ENCODE measurements around the gene TRIM54. TPM values are rescaled to one million over a fixed set of nuclear protein-coding genes. Genes with fewer than 3 reads are reported as not detected.
"Not testable (repeated sequence)": the region's sequence is repeated elsewhere in the genome, so short reads cannot be mapped to it uniquely, and the experiment has no call there.

TRIM54 gene
- total and polyA plus RNA-seq, 4 experiments from 2014 or later: 0.17 TPM; not detected in 3

DNA sequence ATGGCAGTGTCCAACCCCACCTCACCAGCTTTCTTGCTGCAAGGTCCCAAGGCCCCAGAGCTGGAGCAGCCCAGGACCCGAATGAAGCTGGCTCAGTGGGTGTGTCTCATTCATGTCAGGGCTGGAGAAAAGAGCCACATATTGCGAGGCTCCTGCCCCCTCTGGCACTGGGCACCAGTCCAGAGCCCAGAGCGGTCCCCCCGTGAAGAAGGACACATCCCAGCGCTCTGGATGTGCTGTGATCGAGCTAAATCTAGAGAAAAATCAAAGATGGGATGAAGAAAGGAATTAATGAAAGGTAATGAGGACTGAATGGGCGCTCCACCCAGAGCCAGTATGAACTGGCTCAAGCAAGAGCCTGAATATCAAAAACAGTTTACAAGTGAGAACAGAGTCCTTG is 53.9 kb downstream of the TRIM54 start:
- no peaks in the 10 kb centered on the region for H3K4me1 Mint-ChIP-seq
- peak overlapping the region in 1 of 7 donors; percentile 59 for H3K27ac Mint-ChIP-seq
- Histone ChIP-seq H3K36me3 (ENCODE audit: insufficient read depth, low read length) (peaks cover 45% of the 10 kb centered on the region), H3K4me3 (ENCODE audit: low read length in 2 of 2) (no peak overlapping the region), H3K9me3 (ENCODE audit: control insufficient read depth in 1 of 2, low read length in 2 of 2) (no peaks in the 10 kb centered on the region), H3K27ac (ENCODE audit: low read depth, low read length) (no peak overlapping the region), H3K27me3 (ENCODE audit: insufficient read depth, low read length) (no peaks in the 10 kb centered on the region), H3K4me1 (ENCODE audit: insufficient read depth, low read length) (no peaks in the 10 kb centered on the region)
- intact Hi-C loops (cut with micrococcal nuclease): no loop called here
- POLR2A ChIA-PET (ENCODE audit: partially characterized antibody): interaction anchor here (1.2 kb wide), 1 partner anchor 13 kb away, joined by 3 read pairs; no protein-coding TSS in a partner anchor
- no peak for DNase-seq
- H3K9me3 Mint-ChIP-seq: no peaks in the 10 kb centered on the region
- peaks cover 37 to 65% of the 10 kb centered on the region in 2 donors for H3K36me3 Mint-ChIP-seq
- no peak overlapping the region for H3K4me3 Mint-ChIP-seq
- no peaks in the 10 kb centered on the region for H3K27me3 Mint-ChIP-seq
- CTCF ChIA-PET (ENCODE audit: partially characterized antibody): interaction anchor here (1.0 kb wide), 1 partner anchor 22 kb away, joined by 4 read pairs; no protein-coding TSS in a partner anchor

DNA sequence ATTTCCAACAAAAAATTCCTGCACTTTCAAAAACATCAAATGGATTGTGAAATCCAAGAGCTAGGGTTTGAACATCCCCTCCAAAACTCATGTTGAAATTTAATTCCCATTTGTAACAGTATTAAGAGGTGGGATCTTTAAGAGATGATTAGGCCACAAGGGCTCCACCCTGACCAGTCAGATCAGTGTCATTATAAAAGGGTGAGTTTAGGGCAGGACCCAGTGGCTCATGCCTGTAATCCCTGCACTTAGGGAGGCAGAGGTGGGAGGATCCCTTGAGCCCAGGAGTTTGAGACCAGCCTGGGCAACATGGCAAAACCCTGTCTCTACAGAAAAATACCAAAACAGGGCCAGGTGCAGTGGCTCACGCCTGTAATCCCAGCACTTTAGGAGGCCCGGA is 65.4 kb downstream of the TRIM54 start:
- POLR2A ChIA-PET (ENCODE audit: partially characterized antibody): no interaction called here
- peak overlapping the region in 1 of 7 donors; percentile 8 for H3K27ac Mint-ChIP-seq

DNA sequence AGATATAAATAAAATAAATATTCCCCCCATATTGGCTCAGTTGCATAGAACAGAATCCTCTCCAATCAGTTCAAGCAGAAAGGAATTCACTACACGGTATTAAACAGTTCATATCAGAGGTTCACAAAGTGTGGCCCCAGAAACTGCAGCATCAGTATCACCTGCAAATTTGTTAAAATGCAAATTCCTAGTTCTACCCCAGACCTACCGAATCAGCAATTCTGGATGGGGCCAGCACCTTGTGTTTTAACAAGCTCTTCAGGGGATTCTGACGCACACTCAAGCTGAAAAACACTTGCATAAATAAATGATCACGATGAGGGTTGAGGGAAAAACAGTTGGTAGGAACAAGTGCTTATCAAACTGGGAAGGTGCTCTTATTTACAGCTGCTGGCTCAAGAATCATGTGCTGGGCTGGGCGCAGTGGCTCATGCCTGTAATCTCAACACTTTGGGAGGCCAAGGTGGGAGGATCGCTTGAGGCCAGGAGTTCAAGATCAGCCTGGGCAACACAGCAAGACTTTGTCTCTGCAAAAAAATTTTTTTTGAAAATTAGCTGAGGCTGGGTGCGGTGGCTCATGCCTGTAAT is 68.0 kb downstream of the TRIM54 start:
- no peaks in the 10 kb centered on the region for H3K9me3 Mint-ChIP-seq
- intact Hi-C loops (cut with micrococcal nuclease): no loop called here
- H3K27me3 ChIP-seq (ENCODE audit: insufficient read depth, low read length): no peaks in the 10 kb centered on the region
- H3K9me3 ChIP-seq (ENCODE audit: control insufficient read depth in 1 of 2, low read length in 2 of 2): no peaks in the 10 kb centered on the region
- H3K4me1 ChIP-seq (ENCODE audit: insufficient read depth, low read length): peaks cover 35% of the 10 kb centered on the region
- DNase-seq: no peak
- CTCF ChIA-PET (ENCODE audit: partially characterized antibody): interaction anchor here (1.1 to 1.3 kb wide), 2 partner anchors 19 to 333 kb away, joined by 4 read pairs; no protein-coding TSS in a partner anchor
- no peaks in the 10 kb centered on the region for H3K27me3 Mint-ChIP-seq
- H3K36me3 Mint-ChIP-seq: peaks cover 7 to 22% of the 10 kb centered on the region in 2 donors
- POLR2A ChIA-PET (ENCODE audit: partially characterized antibody): interaction anchor here (1.6 kb wide), 1 partner anchor 28 kb away, joined by 6 read pairs; the partner anchor contains the start of gene MPV17
- peak overlapping the region in 1 of 7 donors; percentile 76 for H3K27ac Mint-ChIP-seq
- no peak overlapping the region for H3K27ac ChIP-seq (ENCODE audit: low read depth, low read length)
- H3K4me1 Mint-ChIP-seq: peaks cover 34 to 60% (median 36%) of the 10 kb centered on the region in 4 donors
- H3K4me3 ChIP-seq (ENCODE audit: low read length in 2 of 2): no peak overlapping the region
- H3K36me3 ChIP-seq (ENCODE audit: insufficient read depth, low read length): no peaks in the 10 kb centered on the region
- H3K4me3 Mint-ChIP-seq: peak overlapping the region in 2 of 8 donors; percentile 14 to 58

More for the DNA sequence above, 65.4 kb downstream of the TRIM54 start:
- no peak for DNase-seq
- Mint-ChIP-seq H3K9me3 (no peaks in the 10 kb centered on the region), H3K27me3 (no peaks in the 10 kb centered on the region), H3K4me3 (no peak overlapping the region), H3K4me1 (peaks cover 28 to 43% (median 29%) of the 10 kb centered on the region in 4 donors), H3K36me3 (peaks cover 7 to 31% of the 10 kb centered on the region in 2 donors)
- Histone ChIP-seq H3K27ac (ENCODE audit: low read depth, low read length) (no peak overlapping the region), H3K4me1 (ENCODE audit: insufficient read depth, low read length) (peaks cover 11% of the 10 kb centered on the region), H3K9me3 (ENCODE audit: control insufficient read depth in 1 of 2, low read length in 2 of 2) (no peaks in the 10 kb centered on the region), H3K36me3 (ENCODE audit: insufficient read depth, low read length) (peaks cover 8% of the 10 kb centered on the region), H3K27me3 (ENCODE audit: insufficient read depth, low read length) (no peaks in the 10 kb centered on the region), H3K4me3 (ENCODE audit: low read length in 2 of 2) (no peak overlapping the region)
- CTCF ChIA-PET (ENCODE audit: partially characterized antibody): interaction anchor here (1.5 kb wide), 1 partner anchor 8 kb away, joined by 4 read pairs; no protein-coding TSS in a partner anchor
- intact Hi-C loops (cut with micrococcal nuclease): no loop called here

DNA sequence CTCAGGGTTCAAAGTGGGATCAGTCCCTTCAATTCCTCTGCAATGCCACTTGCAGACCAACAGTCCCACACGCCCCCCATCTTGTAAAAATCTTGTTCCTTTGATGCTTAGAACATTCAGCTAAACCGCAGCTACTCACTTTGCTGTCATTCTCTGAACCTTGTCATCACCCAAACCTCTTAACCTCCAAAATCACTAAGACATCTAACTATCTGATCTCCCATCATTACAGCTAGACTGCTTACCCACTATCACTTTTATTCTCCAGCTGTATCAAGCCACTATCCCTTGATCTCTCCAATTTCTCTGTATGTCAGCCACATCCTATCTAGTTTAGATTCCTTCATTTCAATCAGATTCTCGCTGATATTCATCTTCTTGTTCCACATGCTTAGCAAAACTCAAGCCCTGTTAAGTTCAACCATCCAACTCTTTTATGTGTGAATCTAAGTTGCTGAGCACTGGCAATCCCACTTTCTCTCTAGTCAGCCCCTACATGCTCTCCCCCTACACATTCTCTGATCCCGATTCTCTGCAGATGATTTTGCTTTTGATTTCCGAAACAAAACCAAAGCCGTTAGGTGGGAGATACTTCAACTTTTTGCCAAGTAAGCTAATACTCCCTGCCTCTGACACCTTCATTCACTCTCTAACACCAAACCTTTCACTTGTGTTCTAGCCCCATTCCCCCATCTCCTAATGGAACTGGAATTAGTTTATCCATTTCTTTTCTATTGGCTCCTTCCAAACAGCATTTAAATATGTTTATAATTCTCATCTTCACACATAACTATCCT is 69.8 kb downstream of the TRIM54 start:
- H3K9me3 Mint-ChIP-seq: peaks cover 0 to 5% (median 0%) of the 10 kb centered on the region in 8 donors
- ChIA-PET POLR2A (ENCODE audit: partially characterized antibody) (interaction anchor here (1.0 to 1.6 kb wide), 4 partner anchors 8 to 77 kb away, joined by 3 to 6 read pairs (median 4); partner anchors contain the start of genes EIF2B4 and MPV17), CTCF (ENCODE audit: partially characterized antibody) (interaction anchor here (1.1 to 1.7 kb wide), 2 partner anchors 9 to 331 kb away, joined by 3 to 7 read pairs; no protein-coding TSS in a partner anchor)
- peak in 2 of 5 donors; percentile 4 to 25 for DNase-seq
- H3K4me1 Mint-ChIP-seq: peaks cover 39 to 74% (median 50%) of the 10 kb centered on the region in 4 donors
- no peaks in the 10 kb centered on the region for H3K27me3 ChIP-seq (ENCODE audit: insufficient read depth, low read length)
- no peak overlapping the region for H3K27ac ChIP-seq (ENCODE audit: low read depth, low read length)
- no peaks in the 10 kb centered on the region for H3K36me3 ChIP-seq (ENCODE audit: insufficient read depth, low read length)
- no peak overlapping the region for H3K4me3 ChIP-seq (ENCODE audit: low read length in 2 of 2)
- peak overlapping the region in 5 of 8 donors; percentile 1 to 45 (median 15) for H3K4me3 Mint-ChIP-seq
- intact Hi-C loops (cut with micrococcal nuclease): no loop called here
- H3K4me1 ChIP-seq (ENCODE audit: insufficient read depth, low read length): peaks cover 42% of the 10 kb centered on the region
- peak overlapping the region; percentile 21 to 69 (median 54) for H3K27ac Mint-ChIP-seq
- peaks cover 7 to 31% of the 10 kb centered on the region in 2 donors for H3K36me3 Mint-ChIP-seq
- no peaks in the 10 kb centered on the region for H3K27me3 Mint-ChIP-seq
- H3K9me3 ChIP-seq (ENCODE audit: control insufficient read depth in 1 of 2, low read length in 2 of 2): no peaks in the 10 kb centered on the region

DNA sequence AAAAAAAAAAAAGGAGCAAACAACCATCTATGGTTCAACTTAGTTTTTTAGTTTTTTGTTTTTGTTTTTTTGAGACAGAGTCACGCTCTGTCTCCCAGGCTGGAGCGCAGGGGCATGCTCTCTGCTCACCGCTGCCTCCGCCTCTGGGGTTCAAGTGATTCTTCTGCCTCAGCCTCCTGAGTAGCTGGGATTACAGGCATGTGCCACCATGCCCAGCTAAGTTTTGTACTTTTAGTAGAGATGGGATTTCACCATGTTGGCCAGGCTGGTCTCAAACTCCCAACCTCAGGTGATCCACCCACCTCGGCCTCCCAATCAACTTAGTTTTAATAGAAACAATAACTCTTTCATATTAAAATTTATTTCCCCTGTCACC is 71.1 kb downstream of the TRIM54 start:
- CTCF ChIA-PET (ENCODE audit: partially characterized antibody): interaction anchor here (0.7 to 1.7 kb wide), 3 partner anchors 16 to 330 kb away, joined by 3 to 8 read pairs (median 7); no protein-coding TSS in a partner anchor
- H3K4me3 ChIP-seq (ENCODE audit: low read length in 2 of 2); H3K27me3 Mint-ChIP-seq; POLR2A ChIA-PET (ENCODE audit: partially characterized antibody); H3K9me3 ChIP-seq (ENCODE audit: control insufficient read depth in 1 of 2, low read length in 2 of 2); H3K9me3 Mint-ChIP-seq; H3K27me3 ChIP-seq (ENCODE audit: insufficient read depth, low read length); H3K27ac ChIP-seq (ENCODE audit: low read depth, low read length); H3K36me3 ChIP-seq (ENCODE audit: insufficient read depth, low read length); DNase-seq; intact Hi-C loops (cut with micrococcal nuclease): not testable (repeated sequence)
- Mint-ChIP-seq H3K4me3 (peak overlapping the region in 1 of 8 donors; percentile 41), H3K27ac (peak overlapping the region in 2 of 7 donors; percentile 57 to 79), H3K36me3 (peaks cover 7 to 30% of the 10 kb centered on the region in 2 donors), H3K4me1 (peaks cover 43 to 77% (median 54%) of the 10 kb centered on the region in 4 donors)
- H3K4me1 ChIP-seq (ENCODE audit: insufficient read depth, low read length): peaks cover 53% of the 10 kb centered on the region

DNA sequence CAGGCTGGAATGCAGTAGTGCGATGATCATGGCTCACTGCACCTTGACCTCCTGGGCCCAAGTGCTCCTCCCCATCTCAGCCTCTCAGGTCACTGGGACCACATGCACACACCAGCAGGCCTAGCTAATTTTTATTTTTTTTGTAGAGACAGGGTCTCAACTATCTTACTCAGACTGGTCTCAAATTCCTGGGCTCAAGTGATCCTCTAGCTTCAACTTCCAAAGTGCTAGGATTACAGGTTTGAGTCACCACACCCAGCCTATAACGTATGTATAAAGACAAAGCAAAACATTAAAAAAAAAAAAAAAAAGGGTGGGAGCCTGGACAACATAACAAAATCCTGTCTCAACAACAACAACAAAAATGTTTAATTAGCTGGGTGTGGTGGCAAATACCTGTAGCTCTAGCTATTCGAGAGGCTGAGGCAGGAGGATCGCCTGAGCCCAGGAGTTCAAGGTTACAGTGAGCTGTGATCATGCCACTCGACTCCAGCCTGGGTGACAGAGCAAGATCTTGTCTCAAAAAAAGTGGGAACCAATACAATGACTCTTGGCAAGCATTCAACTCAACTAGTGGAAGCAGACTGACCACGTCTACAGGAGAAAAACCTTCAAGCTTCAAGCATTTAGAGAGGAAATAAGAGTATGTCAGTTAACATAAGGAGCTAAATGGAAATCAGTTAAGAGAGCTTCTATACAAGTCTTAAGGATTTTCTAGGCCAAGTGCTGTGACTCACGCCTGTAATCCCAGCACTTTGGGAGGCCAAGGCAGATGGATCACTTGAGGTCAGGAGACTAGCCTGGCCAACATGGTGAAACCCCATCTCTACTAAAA is 71.8 kb downstream of the TRIM54 start:
- no peaks in the 10 kb centered on the region for H3K27me3 ChIP-seq (ENCODE audit: insufficient read depth, low read length)
- CTCF ChIA-PET (ENCODE audit: partially characterized antibody): interaction anchor here (1.5 to 1.7 kb wide), 2 partner anchors 15 to 329 kb away, joined by 7 to 8 read pairs; no protein-coding TSS in a partner anchor
- peaks cover 0 to 5% (median 0%) of the 10 kb centered on the region in 8 donors for H3K9me3 Mint-ChIP-seq
- H3K4me3 Mint-ChIP-seq: peak overlapping the region in 5 of 8 donors; percentile 15 to 54 (median 43)
- intact Hi-C loops (cut with micrococcal nuclease): no loop called here
- peaks cover 53% of the 10 kb centered on the region for H3K4me1 ChIP-seq (ENCODE audit: insufficient read depth, low read length)
- DNase-seq: no peak
- H3K36me3 Mint-ChIP-seq: peaks cover 7 to 30% of the 10 kb centered on the region in 2 donors
- peak overlapping the region; percentile 14 to 99 (median 64) for H3K27ac Mint-ChIP-seq
- peaks cover 45 to 80% (median 57%) of the 10 kb centered on the region in 4 donors for H3K4me1 Mint-ChIP-seq
- POLR2A ChIA-PET (ENCODE audit: partially characterized antibody): no interaction called here
- no peak overlapping the region for H3K4me3 ChIP-seq (ENCODE audit: low read length in 2 of 2)
- no peaks in the 10 kb centered on the region for H3K9me3 ChIP-seq (ENCODE audit: control insufficient read depth in 1 of 2, low read length in 2 of 2)
- no peaks in the 10 kb centered on the region for H3K27me3 Mint-ChIP-seq
- no peaks in the 10 kb centered on the region for H3K36me3 ChIP-seq (ENCODE audit: insufficient read depth, low read length)
- H3K27ac ChIP-seq (ENCODE audit: low read depth, low read length): no peak overlapping the region

All from CD4-positive, alpha-beta memory T cell (primary cell).